ENCODE data around the gene PPP1CB.
A peak's percentile ranks its signal among the peaks of the same experiment; 100 is the strongest.

Gene PPP1CB

GRCh38 chr2:28745876-28746275 is 5.8 kb upstream of the PPP1CB start:
- DNase-seq: no peak

- DNase-seq: no peak
These were observed 5.1 kb upstream of the PPP1CB start for GRCh38 chr2:28746429-28747111.

DNA sequence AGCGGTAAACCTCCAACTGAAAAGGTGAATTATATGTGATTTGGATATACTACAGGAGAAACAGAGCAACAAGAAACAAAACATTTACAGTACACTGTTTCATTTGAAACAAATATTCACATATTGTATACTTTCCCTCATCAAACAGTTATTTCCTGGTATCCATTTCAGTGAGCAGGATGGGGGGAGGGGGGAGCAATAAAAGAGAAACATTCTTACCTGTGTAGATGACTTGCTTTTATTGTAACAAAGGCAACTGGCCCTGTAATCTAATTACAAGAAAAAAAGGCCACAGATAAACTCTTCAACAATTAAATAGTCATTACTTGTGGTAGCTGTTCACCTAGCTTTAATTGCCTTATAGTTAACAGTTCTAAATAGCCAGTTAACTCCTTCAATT is 3.9 kb upstream of the PPP1CB start:
- DNase-seq: no peak

DNA sequence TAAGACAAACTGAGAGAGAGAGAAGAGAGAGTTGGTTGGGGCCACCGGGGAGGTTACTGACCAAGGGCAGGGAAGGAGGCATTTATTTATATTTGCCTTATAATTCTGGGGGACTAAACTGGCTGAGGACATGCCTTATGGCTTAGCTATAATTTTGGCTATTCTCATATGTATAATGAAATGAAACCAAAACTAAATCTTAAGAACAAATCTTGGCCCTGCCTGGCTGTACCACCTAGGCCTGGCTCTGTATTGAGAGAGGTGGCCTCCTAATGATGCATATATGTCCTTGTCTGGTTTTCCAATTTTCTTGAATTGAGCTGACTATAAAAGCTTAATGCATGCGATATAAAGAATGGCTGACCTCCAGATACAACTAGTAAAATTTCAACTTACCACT is 3.5 kb upstream of the PPP1CB start:
- DNase-seq: no peak

DNA sequence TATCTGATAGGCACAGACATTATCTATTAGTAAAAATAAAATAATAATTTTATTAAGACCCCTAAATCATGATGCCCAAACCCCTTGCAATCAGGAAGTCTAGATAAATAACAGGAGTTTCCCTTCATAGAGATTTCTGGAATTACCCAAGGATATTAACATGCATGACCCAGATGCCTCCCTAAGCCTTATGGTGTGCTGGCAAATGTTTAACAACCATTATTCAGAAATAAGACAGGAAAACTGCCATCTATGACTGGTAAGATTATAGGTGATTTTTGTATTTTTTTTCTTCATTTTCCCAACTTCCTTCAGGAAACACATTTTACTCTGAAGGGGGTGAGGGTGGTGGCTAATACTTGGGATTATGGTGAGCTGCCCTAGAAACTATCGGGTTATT is 2.7 kb upstream of the PPP1CB start:
- no peak for DNase-seq

DNA sequence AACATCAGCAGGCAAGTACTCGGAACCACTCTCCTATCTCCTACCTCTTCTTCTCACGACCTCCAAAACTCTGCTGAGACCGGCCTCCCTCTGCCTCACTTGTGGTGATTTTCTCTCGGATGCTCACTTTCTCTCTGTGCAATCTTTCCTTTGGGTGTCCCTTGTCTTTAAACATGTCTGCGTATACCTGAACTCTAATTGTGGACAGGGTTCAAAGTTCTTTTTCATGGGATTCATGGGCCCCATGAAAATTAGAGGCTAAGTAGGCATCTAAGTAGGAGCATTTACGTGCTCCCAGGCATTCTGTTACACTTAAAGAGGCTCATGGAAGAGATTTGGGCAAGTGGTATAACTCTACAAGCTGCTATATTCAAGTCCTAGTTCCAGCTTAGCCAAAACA is 2.1 kb upstream of the PPP1CB start:
- DNase-seq: no peak

DNA sequence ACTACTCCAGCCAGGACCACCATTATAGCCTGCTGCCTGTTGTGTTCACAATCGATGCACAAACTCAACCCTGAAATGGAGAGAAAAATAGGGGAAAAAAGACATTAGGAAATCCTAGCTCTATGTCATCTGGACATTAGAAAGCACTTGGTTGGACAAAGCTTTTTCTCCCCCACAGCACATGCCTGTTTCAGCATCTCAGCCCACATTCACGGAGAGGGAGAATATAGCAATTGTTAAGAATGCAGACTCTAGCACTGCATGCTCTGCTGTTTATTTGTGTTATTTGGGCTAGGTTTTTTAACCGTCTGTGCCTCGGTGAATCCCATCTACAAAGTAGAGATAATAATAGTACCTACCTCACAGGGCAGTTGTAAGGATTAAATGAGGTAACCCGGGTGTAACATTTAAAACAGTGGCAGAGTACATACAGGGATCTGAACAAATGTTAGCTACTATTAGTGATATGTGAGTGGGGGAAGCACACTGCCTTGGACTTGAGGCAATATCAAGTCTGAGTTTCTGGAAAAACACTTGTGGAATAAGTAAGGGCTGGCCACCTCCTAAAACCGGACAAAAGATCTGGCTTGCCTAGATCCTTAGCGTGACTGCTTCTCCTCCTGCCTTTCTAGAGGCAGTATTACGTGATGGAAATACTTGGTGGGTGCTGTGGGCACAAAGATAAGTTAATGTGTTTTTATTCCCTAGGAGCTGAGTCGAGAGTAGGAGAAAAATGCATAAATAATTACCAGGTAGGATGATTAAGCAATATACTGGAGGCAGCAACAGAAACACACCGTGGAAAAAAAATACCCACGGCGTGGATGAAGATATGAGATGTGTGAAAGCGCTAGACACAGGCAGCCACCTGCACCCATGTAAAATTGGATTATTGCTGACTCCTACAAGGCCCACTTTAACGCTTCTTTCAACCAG is 1.0 kb upstream of the PPP1CB start:
- peak; percentile 34 for DNase-seq

DNA sequence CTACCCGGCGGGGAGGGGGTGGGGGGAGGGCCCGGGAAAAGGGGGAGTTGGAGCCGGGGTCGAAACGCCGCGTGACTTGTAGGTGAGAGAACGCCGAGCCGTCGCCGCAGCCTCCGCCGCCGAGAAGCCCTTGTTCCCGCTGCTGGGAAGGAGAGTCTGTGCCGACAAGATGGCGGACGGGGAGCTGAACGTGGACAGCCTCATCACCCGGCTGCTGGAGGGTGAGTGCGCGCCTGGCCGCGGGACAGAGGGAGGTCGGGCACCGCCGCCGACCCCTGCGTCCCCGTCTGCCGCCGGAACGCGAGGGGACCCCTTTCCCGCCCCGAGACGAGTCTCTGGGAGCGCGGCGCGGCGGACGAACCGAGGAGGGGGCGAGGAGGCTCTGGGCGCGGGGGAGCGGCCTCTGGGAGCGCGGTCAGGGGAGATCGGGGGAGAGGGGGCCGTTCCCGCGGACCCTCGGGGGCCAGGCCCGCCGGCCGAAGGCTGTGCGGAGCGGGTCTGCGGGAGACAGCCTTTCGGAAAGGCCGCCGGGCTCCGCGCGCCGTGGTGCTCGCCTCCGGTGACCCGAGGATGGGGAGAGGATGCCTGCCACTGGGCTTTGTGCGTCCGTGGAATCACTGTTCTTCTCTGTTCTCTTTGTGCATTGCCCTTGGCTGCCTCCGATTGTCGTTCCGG is 463 bp downstream of the PPP1CB start:
- no peak for DNase-seq

GRCh38 chr2:28752631-28753376 is 1.2 kb downstream of the PPP1CB start:
- no peak for DNase-seq

GRCh38 chr2:28754321-28754720 is 2.7 kb downstream of the PPP1CB start:
- DNase-seq: no peak

- peak; percentile 9 for DNase-seq
These were observed 3.8 kb downstream of the PPP1CB start for GRCh38 chr2:28755421-28755820.

- no peak for DNase-seq
These were observed 6.8 kb downstream of the PPP1CB start for GRCh38 chr2:28758459-28758858.

GRCh38 chr2:28761420-28761819 is 9.8 kb downstream of the PPP1CB start:
- DNase-seq: no peak

DNA sequence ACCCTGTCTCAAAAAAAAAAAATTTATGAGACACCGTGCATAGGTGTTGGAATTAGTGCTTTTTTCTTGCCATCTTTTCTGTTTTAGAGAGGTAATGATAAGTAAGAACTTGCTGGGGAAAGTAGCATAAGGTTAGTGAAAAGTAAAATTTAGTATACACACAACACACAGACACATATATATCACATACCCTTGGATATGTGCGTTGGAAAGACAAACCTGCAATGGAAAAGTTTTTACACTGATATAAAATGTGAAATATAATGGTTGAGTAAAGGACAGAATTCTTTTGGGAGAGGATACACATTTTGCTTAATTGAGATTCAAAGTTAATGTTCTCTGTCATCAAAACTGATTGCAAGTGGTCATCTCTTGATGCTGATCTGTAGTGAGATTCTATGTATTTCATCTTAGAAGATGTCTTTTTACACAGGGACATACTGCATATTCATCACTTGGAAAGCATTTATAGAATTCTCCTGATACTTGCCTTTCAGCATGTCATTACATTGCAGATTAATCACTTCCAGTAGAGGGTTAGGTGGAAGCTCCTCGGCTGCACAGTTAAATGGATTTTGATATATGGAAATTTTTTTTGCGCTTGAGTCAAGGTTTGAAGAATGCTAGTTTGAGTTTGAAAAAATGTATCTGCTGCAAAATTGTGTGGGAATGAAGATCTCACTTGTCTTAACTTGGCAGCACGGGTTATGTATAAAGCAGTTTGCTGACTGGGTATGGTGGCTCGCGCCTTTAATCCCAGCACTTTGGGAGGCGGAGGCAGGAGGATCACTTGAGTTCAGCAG is 13.5 kb downstream of the PPP1CB start:
- peak; percentile 0 for DNase-seq

DNA sequence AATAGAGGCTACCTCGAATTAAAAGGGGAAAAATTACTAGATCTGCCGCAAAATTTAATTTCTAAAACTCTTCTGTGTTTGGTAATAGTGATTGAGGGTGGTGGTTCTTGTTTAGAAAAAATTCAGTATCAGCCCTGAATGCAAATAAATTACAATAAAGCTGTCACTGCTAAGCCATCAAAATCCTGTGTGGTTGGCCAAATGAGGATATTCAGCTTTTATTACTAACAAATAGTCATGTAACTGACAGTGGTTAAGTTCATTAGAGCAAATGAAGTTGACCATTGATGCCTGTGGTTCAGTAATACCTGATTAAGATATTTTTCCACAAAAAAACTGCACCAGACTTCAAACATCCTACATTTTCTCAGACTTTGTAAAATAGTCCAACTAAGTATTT is 14.4 kb downstream of the PPP1CB start:
- no peak for DNase-seq

- no peak for DNase-seq
These were observed 15.7 kb downstream of the PPP1CB start for GRCh38 chr2:28767337-28767736.

DNA sequence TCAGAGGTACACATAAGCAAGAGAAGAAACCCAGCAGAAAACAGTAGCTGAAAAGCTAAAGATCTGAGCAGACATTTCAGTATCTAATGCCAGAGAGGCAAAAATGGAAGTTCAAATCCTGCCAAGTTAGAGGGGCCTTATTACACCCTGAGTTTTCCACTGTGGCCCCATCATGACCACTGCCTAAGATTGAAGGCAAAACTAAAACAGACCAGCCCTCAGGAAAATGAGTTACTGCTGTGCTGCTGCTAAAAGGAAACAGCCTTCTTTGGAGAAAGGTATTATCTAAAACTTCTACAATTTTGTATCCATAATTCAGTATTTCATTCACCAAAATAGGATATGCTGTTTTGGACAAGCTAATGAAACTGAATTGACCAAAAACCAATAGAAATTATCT is 16.8 kb downstream of the PPP1CB start:
- DNase-seq: no peak

- no peak for DNase-seq
These were observed 17.3 kb downstream of the PPP1CB start for GRCh38 chr2:28768952-28769351.

DNA sequence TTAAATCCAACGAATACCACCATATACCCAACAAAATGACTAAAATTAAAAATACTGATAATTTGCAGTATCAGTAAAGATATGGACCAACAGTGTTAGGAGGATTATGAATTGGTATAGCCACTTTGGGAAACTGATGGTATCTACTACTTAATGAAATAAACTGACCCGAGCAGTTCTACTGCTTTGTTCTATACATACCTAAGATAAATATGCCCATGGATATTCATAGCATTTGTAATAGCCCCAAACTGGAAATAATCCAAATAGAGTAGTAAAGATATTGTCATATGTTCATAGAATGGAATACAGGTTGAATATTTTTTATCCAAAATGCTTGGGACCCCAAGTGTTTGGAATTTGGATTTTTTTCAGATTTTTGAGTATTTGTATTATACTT is 20.7 kb downstream of the PPP1CB start:
- DNase-seq: no peak

DNA sequence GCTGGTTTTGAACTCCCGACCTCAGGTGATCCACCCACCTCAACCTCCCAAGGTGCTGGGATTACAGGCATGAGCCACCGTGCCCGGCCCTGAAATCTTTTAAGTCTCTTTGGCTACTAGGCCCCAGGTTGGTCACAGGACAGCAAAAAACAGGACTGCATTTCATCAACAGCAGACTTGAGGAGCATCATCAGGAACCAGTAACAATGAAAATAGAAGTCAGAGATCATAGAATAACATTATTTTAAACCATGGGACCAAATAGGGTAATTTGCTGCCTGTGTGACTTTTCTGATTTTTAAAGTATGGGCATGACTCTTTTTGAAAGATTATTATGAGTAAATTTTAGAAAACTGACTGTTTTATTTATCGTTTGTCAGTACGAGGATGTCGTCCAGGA is 24.8 kb downstream of the PPP1CB start:
- DNase-seq: no peak

DNA sequence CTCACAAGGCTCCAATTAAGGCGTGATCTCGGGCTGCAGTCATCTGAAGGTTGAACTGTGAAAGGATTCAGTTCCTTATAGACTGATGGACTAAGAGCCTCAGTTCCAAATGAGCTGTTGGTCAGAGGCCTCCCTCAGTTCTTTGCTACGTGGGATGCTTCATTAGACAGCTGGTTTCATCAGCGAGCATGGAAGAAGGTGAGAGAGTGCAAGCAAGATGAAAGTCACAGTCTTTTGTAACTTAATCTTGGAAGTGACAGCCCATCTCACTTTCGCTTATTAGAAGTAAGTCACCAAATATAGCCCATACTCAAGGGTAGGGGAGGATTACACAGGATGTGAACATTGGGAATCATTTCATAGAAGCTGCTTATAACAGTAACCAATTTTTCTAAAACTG is 26.8 kb downstream of the PPP1CB start:
- no peak for DNase-seq

- DNase-seq: no peak
These were observed 27.4 kb downstream of the PPP1CB start for GRCh38 chr2:28779001-28779400.
